SK-N-SH treated with all-trans-retinoic acid at 6 μM for 48 hours (cell line): ENCODE data around the gene PARM1.

ENCODE experiments used
- ARNTL ChIP-seq: fragments of 450-650 bp; formaldehyde crosslinking; IDR thresholded peaks from 2 replicates; pipeline ENCODE4 v1.5.0; 2020; ENCODE audit warnings: low read depth, mild to moderate bottlenecking, moderate library complexity, borderline replicate concordance
- BACH2 ChIP-seq: fragments of 250-450 bp; sonication (Bioruptor Pico); IDR thresholded peaks from 2 replicates; pipeline ENCODE4 v1.9.0; 2021; ENCODE audit warnings: mild to moderate bottlenecking, borderline replicate concordance
- ISL1 ChIP-seq: fragments of 250-450 bp; sonication (Bioruptor Pico); IDR thresholded peaks from 2 replicates; pipeline ENCODE4 v2.1.2; 2022; ENCODE audit warnings: mild to moderate bottlenecking, moderate library complexity
- OSR1 ChIP-seq: fragments of 250-450 bp; sonication (Bioruptor Pico); IDR thresholded peaks from 2 replicates; pipeline ENCODE4 v1.8.0; 2022; ENCODE audit warnings: moderate library complexity, mild to moderate bottlenecking, inconsistent platforms
- RARB ChIP-seq: fragments of 250-450 bp; sonication (Bioruptor Pico); IDR thresholded peaks from 2 replicates; pipeline ENCODE4 v1.8.0; 2021; ENCODE audit warnings: mild to moderate bottlenecking, moderate library complexity
- TCF4 ChIP-seq: fragments of 250-450 bp; sonication (Bioruptor Pico); IDR thresholded peaks from 2 replicates; pipeline ENCODE4 v1.8.0; 2021; ENCODE audit warnings: mild to moderate bottlenecking, moderate library complexity, borderline replicate concordance
- ZFP3 ChIP-seq: fragments of 250-450 bp; sonication (Bioruptor Pico); IDR thresholded peaks from 2 replicates; pipeline ENCODE4 v1.5.0; 2020; ENCODE audit warnings: mild to moderate bottlenecking, moderate library complexity
- ZNF565 ChIP-seq: fragments of 450-650 bp; formaldehyde crosslinking; conservative IDR thresholded peaks from 2 replicates; pipeline ENCODE4 v1.5.0; 2020; ENCODE audit warnings: low read depth, mild to moderate bottlenecking, moderate library complexity
- ZNF70 ChIP-seq: fragments of 450-650 bp; formaldehyde crosslinking; IDR thresholded peaks from 2 replicates; pipeline ENCODE4 v1.5.0; 2020; ENCODE audit warnings: mild to moderate bottlenecking, moderate library complexity
- ZNF8 ChIP-seq: fragments of 450-650 bp; formaldehyde crosslinking; IDR thresholded peaks from 2 replicates; pipeline ENCODE4 v1.5.0; 2020; ENCODE audit warnings: mild to moderate bottlenecking, moderate library complexity
- TF ChIP-seq, protein P1 (sequence below): fragments of 250-450 bp; sonication (Bioruptor Pico); IDR thresholded peaks from 2 replicates; pipeline ENCODE4 v1.8.0; 2020; ENCODE audit warnings: mild to moderate bottlenecking, moderate library complexity, borderline replicate concordance
- TF ChIP-seq, protein P2 (sequence below): fragments of 250-450 bp; sonication (Bioruptor Pico); IDR thresholded peaks from 2 replicates; pipeline ENCODE4 v1.5.1; 2020; ENCODE audit warnings: low read depth, mild to moderate bottlenecking, moderate library complexity
- TF ChIP-seq, protein P3 (sequence below): fragments of 250-450 bp; sonication (Bioruptor Pico); IDR thresholded peaks from 2 replicates; pipeline ENCODE4 v1.5.0; 2020; ENCODE audit warnings: mild to moderate bottlenecking, moderate library complexity

DNA sequence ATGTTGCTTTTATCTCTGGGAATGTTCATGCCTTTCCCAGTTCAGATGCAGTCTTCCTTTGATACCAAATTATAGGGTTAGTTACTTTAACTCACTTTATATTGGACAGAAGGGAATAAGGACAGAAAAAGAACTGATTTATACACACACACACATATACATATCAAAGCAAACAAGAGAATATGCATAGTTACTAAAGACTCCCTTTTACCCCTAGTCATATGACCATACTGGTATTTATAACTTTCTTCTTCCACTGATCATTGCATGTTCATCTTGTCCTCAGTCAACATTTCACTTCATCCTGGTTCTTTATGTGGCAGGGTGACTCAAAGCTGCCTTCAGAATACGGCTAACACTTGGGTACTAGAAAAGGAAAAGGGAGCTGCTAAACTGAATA lies 120.4 kb downstream of the PARM1 start:
- TF ChIP-seq ARNTL (CRISPR knock-in tag) = no peak
- TF ChIP-seq, protein P1, sequence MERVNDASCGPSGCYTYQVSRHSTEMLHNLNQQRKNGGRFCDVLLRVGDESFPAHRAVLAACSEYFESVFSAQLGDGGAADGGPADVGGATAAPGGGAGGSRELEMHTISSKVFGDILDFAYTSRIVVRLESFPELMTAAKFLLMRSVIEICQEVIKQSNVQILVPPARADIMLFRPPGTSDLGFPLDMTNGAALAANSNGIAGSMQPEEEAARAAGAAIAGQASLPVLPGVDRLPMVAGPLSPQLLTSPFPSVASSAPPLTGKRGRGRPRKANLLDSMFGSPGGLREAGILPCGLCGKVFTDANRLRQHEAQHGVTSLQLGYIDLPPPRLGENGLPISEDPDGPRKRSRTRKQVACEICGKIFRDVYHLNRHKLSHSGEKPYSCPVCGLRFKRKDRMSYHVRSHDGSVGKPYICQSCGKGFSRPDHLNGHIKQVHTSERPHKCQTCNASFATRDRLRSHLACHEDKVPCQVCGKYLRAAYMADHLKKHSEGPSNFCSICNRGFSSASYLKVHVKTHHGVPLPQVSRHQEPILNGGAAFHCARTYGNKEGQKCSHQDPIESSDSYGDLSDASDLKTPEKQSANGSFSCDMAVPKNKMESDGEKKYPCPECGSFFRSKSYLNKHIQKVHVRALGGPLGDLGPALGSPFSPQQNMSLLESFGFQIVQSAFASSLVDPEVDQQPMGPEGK (CRISPR knock-in tag) = no peak
- TF ChIP-seq, protein P2, sequence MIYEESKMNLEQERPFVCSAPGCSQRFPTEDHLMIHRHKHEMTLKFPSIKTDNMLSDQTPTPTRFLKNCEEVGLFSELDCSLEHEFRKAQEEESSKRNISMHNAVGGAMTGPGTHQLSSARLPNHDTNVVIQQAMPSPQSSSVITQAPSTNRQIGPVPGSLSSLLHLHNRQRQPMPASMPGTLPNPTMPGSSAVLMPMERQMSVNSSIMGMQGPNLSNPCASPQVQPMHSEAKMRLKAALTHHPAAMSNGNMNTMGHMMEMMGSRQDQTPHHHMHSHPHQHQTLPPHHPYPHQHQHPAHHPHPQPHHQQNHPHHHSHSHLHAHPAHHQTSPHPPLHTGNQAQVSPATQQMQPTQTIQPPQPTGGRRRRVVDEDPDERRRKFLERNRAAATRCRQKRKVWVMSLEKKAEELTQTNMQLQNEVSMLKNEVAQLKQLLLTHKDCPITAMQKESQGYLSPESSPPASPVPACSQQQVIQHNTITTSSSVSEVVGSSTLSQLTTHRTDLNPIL (CRISPR knock-in tag) = no peak
- TF ChIP-seq ISL1 = no peak
- no peak for TF ChIP-seq TCF4 (CRISPR knock-in tag)
- TF ChIP-seq OSR1 = no peak
- TF ChIP-seq RARB (CRISPR knock-in tag) = no peak
- no peak for TF ChIP-seq ZFP3 (CRISPR knock-in tag)
- no peak for TF ChIP-seq ZNF565 (CRISPR knock-in tag)
- no peak for TF ChIP-seq ZNF8 (CRISPR knock-in tag)
- TF ChIP-seq, protein P3, sequence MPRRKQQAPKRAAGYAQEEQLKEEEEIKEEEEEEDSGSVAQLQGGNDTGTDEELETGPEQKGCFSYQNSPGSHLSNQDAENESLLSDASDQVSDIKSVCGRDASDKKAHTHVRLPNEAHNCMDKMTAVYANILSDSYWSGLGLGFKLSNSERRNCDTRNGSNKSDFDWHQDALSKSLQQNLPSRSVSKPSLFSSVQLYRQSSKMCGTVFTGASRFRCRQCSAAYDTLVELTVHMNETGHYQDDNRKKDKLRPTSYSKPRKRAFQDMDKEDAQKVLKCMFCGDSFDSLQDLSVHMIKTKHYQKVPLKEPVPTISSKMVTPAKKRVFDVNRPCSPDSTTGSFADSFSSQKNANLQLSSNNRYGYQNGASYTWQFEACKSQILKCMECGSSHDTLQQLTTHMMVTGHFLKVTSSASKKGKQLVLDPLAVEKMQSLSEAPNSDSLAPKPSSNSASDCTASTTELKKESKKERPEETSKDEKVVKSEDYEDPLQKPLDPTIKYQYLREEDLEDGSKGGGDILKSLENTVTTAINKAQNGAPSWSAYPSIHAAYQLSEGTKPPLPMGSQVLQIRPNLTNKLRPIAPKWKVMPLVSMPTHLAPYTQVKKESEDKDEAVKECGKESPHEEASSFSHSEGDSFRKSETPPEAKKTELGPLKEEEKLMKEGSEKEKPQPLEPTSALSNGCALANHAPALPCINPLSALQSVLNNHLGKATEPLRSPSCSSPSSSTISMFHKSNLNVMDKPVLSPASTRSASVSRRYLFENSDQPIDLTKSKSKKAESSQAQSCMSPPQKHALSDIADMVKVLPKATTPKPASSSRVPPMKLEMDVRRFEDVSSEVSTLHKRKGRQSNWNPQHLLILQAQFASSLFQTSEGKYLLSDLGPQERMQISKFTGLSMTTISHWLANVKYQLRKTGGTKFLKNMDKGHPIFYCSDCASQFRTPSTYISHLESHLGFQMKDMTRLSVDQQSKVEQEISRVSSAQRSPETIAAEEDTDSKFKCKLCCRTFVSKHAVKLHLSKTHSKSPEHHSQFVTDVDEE (CRISPR knock-in tag) = no peak
- TF ChIP-seq BACH2 = no peak
- TF ChIP-seq ZNF70 (CRISPR knock-in tag) = no peak
